WTC11 (cell line): Measurements from ENCODE around the gene C1QB.

Experiments used
- CREB1 ChIP-seq: sonication (generic); formaldehyde crosslinking; IDR thresholded peaks from 2 replicates; pipeline ENCODE4 v1.8.0; 2023; ENCODE audit warnings: mild to moderate bottlenecking, missing genetic modification reagents
- CREM ChIP-seq: sonication (generic); formaldehyde crosslinking; IDR thresholded peaks from 2 replicates; pipeline ENCODE4 v1.8.1; 2022; ENCODE audit warnings: mild to moderate bottlenecking, missing genetic modification reagents, moderate library complexity
- FOXP1 ChIP-seq: sonication (generic); formaldehyde crosslinking; IDR thresholded peaks from 2 replicates; pipeline ENCODE4 v1.8.0; 2022; ENCODE audit warnings: missing genetic modification reagents, mild to moderate bottlenecking, moderate library complexity, borderline replicate concordance
- KAT7 ChIP-seq: sonication (generic); formaldehyde crosslinking; IDR thresholded peaks from 2 replicates; pipeline ENCODE4 v1.8.1; 2023; ENCODE audit warnings: missing genetic modification reagents, mild to moderate bottlenecking, borderline replicate concordance
- NR3C1 ChIP-seq: sonication (generic); formaldehyde crosslinking; conservative IDR thresholded peaks from 2 replicates; pipeline ENCODE4 v1.8.1; 2023; ENCODE audit warnings: low read depth, mild to moderate bottlenecking, missing genetic modification reagents
- TEAD4 ChIP-seq: sonication (generic); formaldehyde crosslinking; IDR thresholded peaks from 2 replicates; pipeline ENCODE4 v1.8.0; 2022; ENCODE audit warnings: mild to moderate bottlenecking, missing genetic modification reagents
- ZNF423 ChIP-seq: fragments of 250-450 bp; sonication (Bioruptor Pico); IDR thresholded peaks from 2 replicates; pipeline ENCODE4 v2.1.2; 2022; ENCODE audit warnings: mild to moderate bottlenecking, moderate library complexity
- TF ChIP-seq, protein P1 (sequence below): fragments of 200-600 bp; IDR thresholded peaks from 2 replicates; pipeline ENCODE4 v1.8.0; 2022; ENCODE audit warnings: antibody characterized with exemption
- TF ChIP-seq, protein P2 (sequence below): sonication (generic); formaldehyde crosslinking; IDR thresholded peaks from 2 replicates; pipeline ENCODE4 v1.8.1; 2022; ENCODE audit warnings: mild to moderate bottlenecking, missing genetic modification reagents, moderate library complexity, borderline replicate concordance
- TF ChIP-seq, protein P3 (sequence below): sonication (generic); formaldehyde crosslinking; IDR thresholded peaks from 2 replicates; pipeline ENCODE4 v1.8.1; 2023; ENCODE audit warnings: mild to moderate bottlenecking, missing genetic modification reagents
- TF ChIP-seq, protein P4 (sequence below): sonication (generic); formaldehyde crosslinking; IDR thresholded peaks from 2 replicates; pipeline ENCODE4 v1.8.0; 2022; ENCODE audit warnings: mild to moderate bottlenecking, missing genetic modification reagents
- TF ChIP-seq, protein P5 (sequence below): sonication (generic); formaldehyde crosslinking; IDR thresholded peaks from 2 replicates; pipeline ENCODE4 v1.8.0; 2023; ENCODE audit warnings: missing genetic modification reagents
- TF ChIP-seq, protein P6 (sequence below): sonication (generic); formaldehyde crosslinking; IDR thresholded peaks from 2 replicates; pipeline ENCODE4 v1.8.0; 2022; ENCODE audit warnings: mild to moderate bottlenecking, missing genetic modification reagents
- TF ChIP-seq, protein P7 (sequence below): sonication (generic); formaldehyde crosslinking; IDR thresholded peaks from 2 replicates; pipeline ENCODE4 v1.8.1; 2023; ENCODE audit warnings: mild to moderate bottlenecking, moderate library complexity, missing genetic modification reagents

DNA sequence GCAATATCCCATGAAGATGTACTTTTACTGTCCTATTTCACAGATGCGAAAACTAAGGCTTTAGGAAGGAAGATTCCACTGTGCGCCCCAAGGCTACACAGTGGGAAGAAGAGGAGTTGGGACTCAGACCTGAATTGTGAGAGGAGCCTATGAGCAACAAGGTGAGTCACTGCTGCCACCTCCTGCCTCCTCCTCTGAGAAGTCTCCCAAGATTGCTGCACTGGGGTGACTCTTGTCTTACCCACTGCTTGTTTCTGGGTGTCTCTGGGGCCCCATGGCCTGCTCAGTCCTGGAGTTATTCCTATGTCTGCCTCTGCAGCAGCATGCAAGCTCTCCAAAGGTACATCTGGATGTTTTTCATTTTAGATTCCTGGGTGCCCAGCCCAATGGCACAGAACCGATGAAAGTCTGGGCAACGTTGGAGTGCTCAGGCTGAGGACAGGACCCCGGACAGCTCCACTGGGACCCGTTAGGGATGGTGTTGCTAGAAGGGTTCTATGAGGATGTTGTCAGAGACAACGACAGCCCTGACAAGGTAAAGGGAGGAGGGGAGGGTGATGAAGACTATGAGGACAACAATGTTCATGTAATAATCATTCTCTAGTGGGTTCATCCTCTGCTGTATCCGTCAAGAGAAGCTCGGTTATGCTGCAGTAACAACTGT, 27.6 kb upstream of the C1QB start:
- TF ChIP-seq, protein P1, sequence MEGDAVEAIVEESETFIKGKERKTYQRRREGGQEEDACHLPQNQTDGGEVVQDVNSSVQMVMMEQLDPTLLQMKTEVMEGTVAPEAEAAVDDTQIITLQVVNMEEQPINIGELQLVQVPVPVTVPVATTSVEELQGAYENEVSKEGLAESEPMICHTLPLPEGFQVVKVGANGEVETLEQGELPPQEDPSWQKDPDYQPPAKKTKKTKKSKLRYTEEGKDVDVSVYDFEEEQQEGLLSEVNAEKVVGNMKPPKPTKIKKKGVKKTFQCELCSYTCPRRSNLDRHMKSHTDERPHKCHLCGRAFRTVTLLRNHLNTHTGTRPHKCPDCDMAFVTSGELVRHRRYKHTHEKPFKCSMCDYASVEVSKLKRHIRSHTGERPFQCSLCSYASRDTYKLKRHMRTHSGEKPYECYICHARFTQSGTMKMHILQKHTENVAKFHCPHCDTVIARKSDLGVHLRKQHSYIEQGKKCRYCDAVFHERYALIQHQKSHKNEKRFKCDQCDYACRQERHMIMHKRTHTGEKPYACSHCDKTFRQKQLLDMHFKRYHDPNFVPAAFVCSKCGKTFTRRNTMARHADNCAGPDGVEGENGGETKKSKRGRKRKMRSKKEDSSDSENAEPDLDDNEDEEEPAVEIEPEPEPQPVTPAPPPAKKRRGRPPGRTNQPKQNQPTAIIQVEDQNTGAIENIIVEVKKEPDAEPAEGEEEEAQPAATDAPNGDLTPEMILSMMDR = no peak
- TF ChIP-seq, protein P2, sequence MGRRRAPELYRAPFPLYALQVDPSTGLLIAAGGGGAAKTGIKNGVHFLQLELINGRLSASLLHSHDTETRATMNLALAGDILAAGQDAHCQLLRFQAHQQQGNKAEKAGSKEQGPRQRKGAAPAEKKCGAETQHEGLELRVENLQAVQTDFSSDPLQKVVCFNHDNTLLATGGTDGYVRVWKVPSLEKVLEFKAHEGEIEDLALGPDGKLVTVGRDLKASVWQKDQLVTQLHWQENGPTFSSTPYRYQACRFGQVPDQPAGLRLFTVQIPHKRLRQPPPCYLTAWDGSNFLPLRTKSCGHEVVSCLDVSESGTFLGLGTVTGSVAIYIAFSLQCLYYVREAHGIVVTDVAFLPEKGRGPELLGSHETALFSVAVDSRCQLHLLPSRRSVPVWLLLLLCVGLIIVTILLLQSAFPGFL (CRISPR knock-in tag) = no peak
- TF ChIP-seq KAT7 (CRISPR knock-in tag) = no peak
- TF ChIP-seq, protein P3, sequence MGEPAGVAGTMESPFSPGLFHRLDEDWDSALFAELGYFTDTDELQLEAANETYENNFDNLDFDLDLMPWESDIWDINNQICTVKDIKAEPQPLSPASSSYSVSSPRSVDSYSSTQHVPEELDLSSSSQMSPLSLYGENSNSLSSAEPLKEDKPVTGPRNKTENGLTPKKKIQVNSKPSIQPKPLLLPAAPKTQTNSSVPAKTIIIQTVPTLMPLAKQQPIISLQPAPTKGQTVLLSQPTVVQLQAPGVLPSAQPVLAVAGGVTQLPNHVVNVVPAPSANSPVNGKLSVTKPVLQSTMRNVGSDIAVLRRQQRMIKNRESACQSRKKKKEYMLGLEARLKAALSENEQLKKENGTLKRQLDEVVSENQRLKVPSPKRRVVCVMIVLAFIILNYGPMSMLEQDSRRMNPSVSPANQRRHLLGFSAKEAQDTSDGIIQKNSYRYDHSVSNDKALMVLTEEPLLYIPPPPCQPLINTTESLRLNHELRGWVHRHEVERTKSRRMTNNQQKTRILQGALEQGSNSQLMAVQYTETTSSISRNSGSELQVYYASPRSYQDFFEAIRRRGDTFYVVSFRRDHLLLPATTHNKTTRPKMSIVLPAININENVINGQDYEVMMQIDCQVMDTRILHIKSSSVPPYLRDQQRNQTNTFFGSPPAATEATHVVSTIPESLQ (CRISPR knock-in tag) = no peak
- no peak for TF ChIP-seq ZNF423 (CRISPR knock-in tag)
- TF ChIP-seq, protein P4, sequence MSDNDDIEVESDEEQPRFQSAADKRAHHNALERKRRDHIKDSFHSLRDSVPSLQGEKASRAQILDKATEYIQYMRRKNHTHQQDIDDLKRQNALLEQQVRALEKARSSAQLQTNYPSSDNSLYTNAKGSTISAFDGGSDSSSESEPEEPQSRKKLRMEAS (CRISPR knock-in tag) = no peak
- TF ChIP-seq TEAD4 (CRISPR knock-in tag) = no peak
- TF ChIP-seq CREB1 (CRISPR knock-in tag) = no peak
- no peak for TF ChIP-seq FOXP1 (CRISPR knock-in tag)
- no peak for TF ChIP-seq CREM (CRISPR knock-in tag)
- no peak for TF ChIP-seq NR3C1 (CRISPR knock-in tag)
- TF ChIP-seq, protein P5, sequence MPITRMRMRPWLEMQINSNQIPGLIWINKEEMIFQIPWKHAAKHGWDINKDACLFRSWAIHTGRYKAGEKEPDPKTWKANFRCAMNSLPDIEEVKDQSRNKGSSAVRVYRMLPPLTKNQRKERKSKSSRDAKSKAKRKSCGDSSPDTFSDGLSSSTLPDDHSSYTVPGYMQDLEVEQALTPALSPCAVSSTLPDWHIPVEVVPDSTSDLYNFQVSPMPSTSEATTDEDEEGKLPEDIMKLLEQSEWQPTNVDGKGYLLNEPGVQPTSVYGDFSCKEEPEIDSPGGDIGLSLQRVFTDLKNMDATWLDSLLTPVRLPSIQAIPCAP (CRISPR knock-in tag) = no peak
- TF ChIP-seq, protein P6, sequence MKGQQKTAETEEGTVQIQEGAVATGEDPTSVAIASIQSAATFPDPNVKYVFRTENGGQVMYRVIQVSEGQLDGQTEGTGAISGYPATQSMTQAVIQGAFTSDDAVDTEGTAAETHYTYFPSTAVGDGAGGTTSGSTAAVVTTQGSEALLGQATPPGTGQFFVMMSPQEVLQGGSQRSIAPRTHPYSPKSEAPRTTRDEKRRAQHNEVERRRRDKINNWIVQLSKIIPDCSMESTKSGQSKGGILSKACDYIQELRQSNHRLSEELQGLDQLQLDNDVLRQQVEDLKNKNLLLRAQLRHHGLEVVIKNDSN = no peak
- TF ChIP-seq, protein P7, sequence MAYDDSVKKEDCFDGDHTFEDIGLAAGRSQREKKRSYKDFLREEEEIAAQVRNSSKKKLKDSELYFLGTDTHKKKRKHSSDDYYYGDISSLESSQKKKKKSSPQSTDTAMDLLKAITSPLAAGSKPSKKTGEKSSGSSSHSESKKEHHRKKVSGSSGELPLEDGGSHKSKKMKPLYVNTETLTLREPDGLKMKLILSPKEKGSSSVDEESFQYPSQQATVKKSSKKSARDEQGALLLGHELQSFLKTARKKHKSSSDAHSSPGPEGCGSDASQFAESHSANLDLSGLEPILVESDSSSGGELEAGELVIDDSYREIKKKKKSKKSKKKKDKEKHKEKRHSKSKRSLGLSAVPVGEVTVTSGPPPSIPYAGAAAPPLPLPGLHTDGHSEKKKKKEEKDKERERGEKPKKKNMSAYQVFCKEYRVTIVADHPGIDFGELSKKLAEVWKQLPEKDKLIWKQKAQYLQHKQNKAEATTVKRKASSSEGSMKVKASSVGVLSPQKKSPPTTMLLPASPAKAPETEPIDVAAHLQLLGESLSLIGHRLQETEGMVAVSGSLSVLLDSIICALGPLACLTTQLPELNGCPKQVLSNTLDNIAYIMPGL = no peak
